Measurements from ENCODE around the gene MFAP2. TPM values are rescaled to one million over a fixed set of nuclear protein-coding genes. Genes with fewer than 3 reads are reported as not detected.

MFAP2 gene
- total RNA-seq, 1 experiment from 2014 or later, result 152 TPM

GRCh38 chr1:17001760-17002523 is 21.5 kb upstream of the MFAP2 start:
- no peaks in the 10 kb centered on the region for H3K9me3 ChIP-seq (ENCODE audit: control insufficient read depth, low read depth, low read length)
- H3K14ac ChIP-seq (ENCODE audit: insufficient read depth, low read length), result no peak overlapping the region
- no peak overlapping the region for H2AFZ ChIP-seq (ENCODE audit: low read length)
- no peak overlapping the region for H3K56ac ChIP-seq (ENCODE audit: insufficient read length, low read depth, low read length)
- Mint-ChIP-seq H3K27me3 (ENCODE audit: low read depth) (no peaks in the 10 kb centered on the region), H3K27ac (no peak overlapping the region; a peak in 1 of 7 replicates), H3K9me3 (no peaks in the 10 kb centered on the region), H3K4me3 (no peak overlapping the region), H3K36me3 (ENCODE audit: insufficient read depth in 1 of 3, low read depth in 3 of 3) (peaks cover 12 to 56% (median 43%) of the 10 kb centered on the region in 3 experiments), H3K4me1 (peaks cover under 1 to 6% of the 10 kb centered on the region in 2 experiments)
- H3K9ac ChIP-seq (ENCODE audit: extremely low read depth, insufficient read length, low read length), result no peak overlapping the region
- TF ChIP-seq CTCF (conservative IDR thresholded peaks at IDR 0.05), result no peak
- H3K18ac ChIP-seq (ENCODE audit: insufficient read length, low read depth, low read length), result no peak overlapping the region
- H3K79me1 ChIP-seq (ENCODE audit: insufficient read depth, low read depth, low read length, poor library complexity, severe bottlenecking), result no peaks in the 10 kb centered on the region
- no peak overlapping the region for H4K5ac ChIP-seq (ENCODE audit: insufficient read length, low read depth, low read length)
- no peak overlapping the region for H3K4ac ChIP-seq (ENCODE audit: low read depth, low read length)
- H3K4me1 ChIP-seq (ENCODE audit: insufficient read depth, low read length), result no peaks in the 10 kb centered on the region
- no peak overlapping the region for H2BK15ac ChIP-seq (ENCODE audit: low read depth, low read length)
- H4K8ac ChIP-seq (replicated peaks; ENCODE audit: insufficient read length, low read depth, low read length), result no peak overlapping the region
- no peaks in the 10 kb centered on the region for H3K79me2 ChIP-seq (ENCODE audit: insufficient read depth, low read length)
- H2BK20ac ChIP-seq (ENCODE audit: low read depth, low read length, poor library complexity, severe bottlenecking), result no peak overlapping the region
- no peak overlapping the region for H3T11ph ChIP-seq (ENCODE audit: low read length)
- H4K91ac ChIP-seq (ENCODE audit: insufficient read length, low read depth, low read length), result no peak overlapping the region
- H2AK5ac ChIP-seq (ENCODE audit: insufficient read length, low read length), result no peak overlapping the region
- no peaks in the 10 kb centered on the region for H3K27me3 ChIP-seq (ENCODE audit: insufficient read depth, low read length)
- no peak for DNase-seq
- WGBS (ENCODE audit: extremely low coverage, insufficient read length, low lambda C conversion rate), result no CpG with 5 or more reads among the region's 19 CpGs
- H3K23ac ChIP-seq (ENCODE audit: insufficient read length, low read depth, low read length), result no peak overlapping the region
- no peak overlapping the region for H3K4me2 ChIP-seq (ENCODE audit: insufficient read depth, insufficient read length, low read length)
- no peaks in the 10 kb centered on the region for H3K23me2 ChIP-seq (ENCODE audit: insufficient read length, low read depth, low read length, poor library complexity, severe bottlenecking)
- H2BK120ac ChIP-seq (ENCODE audit: low read depth, low read length, poor library complexity, severe bottlenecking), result no peak overlapping the region
- no peak overlapping the region for H2BK5ac ChIP-seq (ENCODE audit: insufficient read length, low read length)
- H2BK12ac ChIP-seq (ENCODE audit: insufficient read length, low read depth, low read length), result no peak overlapping the region
- no peak overlapping the region for H3K27ac ChIP-seq (ENCODE audit: insufficient read length, low read depth, low read length)
- no peaks in the 10 kb centered on the region for H4K20me1 ChIP-seq (ENCODE audit: control insufficient read depth, insufficient read depth, insufficient read length)

All from H9 (cell line).